ENCODE measurements around the gene PCDHB14.
"Not testable (repeated sequence)": the region's sequence is repeated elsewhere in the genome, so short reads cannot be mapped to it uniquely, and the experiment has no call there.

The PCDHB14 gene

GRCh38 chr5:141186897-141187512 is 36.1 kb upstream of the PCDHB14 start, which contains the start of gene PCDHB9:
PCDHB9 (plus strand) TSS chr5:141187161; CDS start chr5:141187319, 158 bp downstream.
- DNase-seq (ENCODE audit: low read depth, low spot score) = no peak

GRCh38 chr5:141188682-141189081 is 34.5 kb upstream of the PCDHB14 start:
- H3K4me3 ChIP-seq (ENCODE audit: low read depth, low read length); DNase-seq (ENCODE audit: low read depth, low spot score); in situ Hi-C loops (cut with HindIII; ENCODE audit: low sequenced_read_pairs): not testable (repeated sequence)

More at GRCh38 chr5:141186897-141187512, 36.1 kb upstream of the PCDHB14 start, which contains the start of gene PCDHB9:
- no peak within 1 kb of the TSS for H3K4me3 ChIP-seq (ENCODE audit: low read depth, low read length)
- TF ChIP-seq CTCF (IDR thresholded peaks at IDR 0.05; ENCODE audit: low read depth, low read length) = no peak
- in situ Hi-C loops (cut with HindIII; ENCODE audit: low sequenced_read_pairs) = no loop called here

GRCh38 chr5:141189131-141189530 is 34.0 kb upstream of the PCDHB14 start:
- DNase-seq (ENCODE audit: low read depth, low spot score); H3K4me3 ChIP-seq (ENCODE audit: low read depth, low read length); in situ Hi-C loops (cut with HindIII; ENCODE audit: low sequenced_read_pairs): not testable (repeated sequence)

- H3K4me3 ChIP-seq (ENCODE audit: low read depth, low read length) = peak within 1 kb of the TSS; percentile 13
These were observed 30.9 kb upstream of the PCDHB14 start, which contains the start of gene PCDHB10 for GRCh38 chr5:141192110-141192725. PCDHB10 (plus strand) TSS chr5:141192353; CDS start chr5:141192553, 200 bp downstream.

GRCh38 chr5:141194332-141194731 is 28.8 kb upstream of the PCDHB14 start:
- in situ Hi-C loops (cut with HindIII; ENCODE audit: low sequenced_read_pairs); H3K4me3 ChIP-seq (ENCODE audit: low read depth, low read length); DNase-seq (ENCODE audit: low read depth, low spot score): not testable (repeated sequence)

More at GRCh38 chr5:141192110-141192725, 30.9 kb upstream of the PCDHB14 start, which contains the start of gene PCDHB10:
- DNase-seq (ENCODE audit: low read depth, low spot score) = no peak
- in situ Hi-C loops (cut with HindIII; ENCODE audit: low sequenced_read_pairs) = no loop called here
- peak; percentile 25 for TF ChIP-seq CTCF (IDR thresholded peaks at IDR 0.05; ENCODE audit: low read depth, low read length)

GRCh38 chr5:141196363-141196762 is 26.8 kb upstream of the PCDHB14 start:
- no peak for DNase-seq (ENCODE audit: low read depth, low spot score)
- in situ Hi-C loops (cut with HindIII; ENCODE audit: low sequenced_read_pairs) = no loop called here
- H3K4me3 ChIP-seq (ENCODE audit: low read depth, low read length) = no peak overlapping the region
- no peak for TF ChIP-seq CTCF (IDR thresholded peaks at IDR 0.05; ENCODE audit: low read depth, low read length)

GRCh38 chr5:141199359-141200235 is 23.5 kb upstream of the PCDHB14 start, which contains the start of gene PCDHB11:
PCDHB11 (plus strand) TSS chr5:141199627; CDS start chr5:141199775, 148 bp downstream.
- H3K4me3 ChIP-seq (ENCODE audit: low read depth, low read length) = no peak within 1 kb of the TSS
- in situ Hi-C loops (cut with HindIII; ENCODE audit: low sequenced_read_pairs) = no loop called here
- no peak for DNase-seq (ENCODE audit: low read depth, low spot score)
- no peak for TF ChIP-seq CTCF (IDR thresholded peaks at IDR 0.05; ENCODE audit: low read depth, low read length)

- in situ Hi-C loops (cut with HindIII; ENCODE audit: low sequenced_read_pairs); H3K4me3 ChIP-seq (ENCODE audit: low read depth, low read length); DNase-seq (ENCODE audit: low read depth, low spot score): not testable (repeated sequence)
These were observed 22.0 kb upstream of the PCDHB14 start for GRCh38 chr5:141201126-141201525.

- DNase-seq (ENCODE audit: low read depth, low spot score); in situ Hi-C loops (cut with HindIII; ENCODE audit: low sequenced_read_pairs); H3K4me3 ChIP-seq (ENCODE audit: low read depth, low read length): not testable (repeated sequence)
These were observed 21.5 kb upstream of the PCDHB14 start for GRCh38 chr5:141201646-141202045.

Data from astrocyte of the spinal cord (primary cell).